Heart left ventricle (tissue), 13 donors: Measurements from ENCODE around the gene GPX4.

Experiments
- CTCF ChIP-seq, 12 donors: fragments of 200-600 bp; sonication (generic) in 4 of 12; IDR thresholded peaks; one replicate each; pipeline versions ENCODE4 v1.5.0 to v1.8.0; 2018 to 2022; ENCODE audit warnings: antibody characterized with exemption in 12 of 12, mild to moderate bottlenecking in 5 of 12
- POLR2A ChIP-seq, 2 donors: fragments of 450-650 bp; IDR thresholded peaks; one replicate each; pipeline ENCODE4 v1.6.1; 2017; ENCODE audit warnings: antibody characterized with exemption in 2 of 2, mild to moderate bottlenecking in 2 of 2, moderate library complexity in 2 of 2
- donor health status: ischemic (EF 13 %, LVEDD 7.1; RV severe dilation, severe dysfunction).
- donor health status: DM: no; HTN: yes; CAD: no.
- donor health status: DM: no; HTN: no; CAD: no.
- donor health status: ischemic (EF 25% LVEDD 6.9; RV normal size, moderate dysfunction).
- donor health status: ischemic (EF 25% LVEDD 5.7; RV mildly dilated, moderate dysfunction).
- donor health status: ischemic (EF 35%, LVEDD 5.7; RV mildly dilated, moderate dysfunction).
- donor health status: nonischemic (EF 11% LVEDD 7.7; RV severe dilation, severe dysfunction).
- donor health status: DM: yes; HTN: yes; CAD: no.
- donor health status: PGD.
- donor health status: ischemic (EF 29% LVEDD 5.4; RV normal size, mild dysfunction).
- donor health status: nonischemic (EF 23%, LVEDD 6.1; RV moderate dilation, normal function).

DNA sequence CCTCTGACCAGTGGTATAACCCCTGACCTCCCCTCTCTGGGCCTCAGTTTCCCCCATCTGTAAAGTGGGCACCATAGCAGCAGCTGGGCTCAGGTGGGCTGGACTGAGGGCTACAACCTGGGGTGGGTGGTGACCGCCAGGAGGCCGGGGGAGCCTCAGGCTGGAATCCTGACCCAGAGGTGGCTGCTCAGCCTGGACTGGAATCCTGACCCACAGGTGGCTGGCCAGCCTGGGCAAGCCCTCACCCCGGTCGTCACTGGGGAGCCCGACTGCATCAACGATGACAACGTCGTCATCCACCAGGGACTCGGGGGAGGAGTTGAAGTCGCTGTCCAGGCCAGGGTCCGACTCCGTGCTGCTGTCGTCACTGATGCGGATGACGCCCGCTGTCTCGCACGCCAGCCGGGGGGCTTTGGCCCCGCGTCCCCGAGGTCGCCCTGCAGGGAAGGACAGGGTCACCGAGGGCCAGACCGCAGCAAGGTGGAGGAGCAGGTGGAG lies 10.2 kb downstream of the GPX4 start:
- TF ChIP-seq POLR2A (IDR thresholded peaks at IDR 0.05) (no peak), CTCF (IDR thresholded peaks at IDR 0.05) (no peak)
